HEK293T (cell line): ENCODE results near the gene CCSER1.

ENCODE experiments used
- CTCF ChIA-PET: fragments of 350-600 bp; formaldehyde crosslinking; extraction: SDS; loops from one replicate; lab custom pipeline; 2021; ENCODE audit warnings: antibody characterized with exemption, inconsistent platforms; lab: Yijun Ruan, JAX
- POLR2A ChIA-PET: fragments of 350-600 bp; formaldehyde crosslinking; extraction: SDS; loops from one replicate; lab custom pipeline; 2020; ENCODE audit warnings: antibody characterized with exemption, inconsistent platforms; lab: Yijun Ruan, JAX
- DNase-seq: peaks from one replicate; pipeline ENCODE4 v3.0.0; 2012; ENCODE audit warnings: mixed read lengths; ENCODE audit errors: extremely low spot score
- ARNT ChIP-seq: fragments of 450-650 bp; IDR thresholded peaks from 2 replicates; pipeline ENCODE4 v1.6.1; 2017; ENCODE audit warnings: mild to moderate bottlenecking
- BHLHE40 ChIP-seq: fragments of 450-650 bp; IDR thresholded peaks from 2 replicates; pipeline ENCODE4 v1.6.1; 2016; ENCODE audit warnings: mild to moderate bottlenecking, moderate library complexity, borderline replicate concordance
- CTBP1 ChIP-seq: fragments of 450-650 bp; IDR thresholded peaks from 2 replicates; pipeline ENCODE4 v1.6.1; 2016; ENCODE audit warnings: borderline replicate concordance
- ELF4 ChIP-seq: fragments of 450-650 bp; IDR thresholded peaks from 2 replicates; pipeline ENCODE4 v1.6.1; 2017; ENCODE audit warnings: antibody characterized with exemption
- FOXA1 ChIP-seq: fragments of 450-650 bp; IDR thresholded peaks from 2 replicates; pipeline ENCODE4 v1.6.1; 2016; ENCODE audit warnings: mild to moderate bottlenecking
- FOXK2 ChIP-seq: fragments of 450-650 bp; IDR thresholded peaks from 2 replicates; pipeline ENCODE4 v1.6.1; 2016; ENCODE audit warnings: mild to moderate bottlenecking
- FOXM1 ChIP-seq: fragments of 450-650 bp; IDR thresholded peaks from 2 replicates; pipeline ENCODE4 v1.6.1; 2017; ENCODE audit warnings: mild to moderate bottlenecking, borderline replicate concordance
- HDGF ChIP-seq: fragments of 450-650 bp; IDR thresholded peaks from 2 replicates; pipeline ENCODE4 v1.6.1; 2017; ENCODE audit warnings: antibody characterized with exemption, borderline replicate concordance
- L3MBTL2 ChIP-seq: fragments of 450-650 bp; conservative IDR thresholded peaks from 2 replicates; pipeline ENCODE4 v1.6.1; 2016; ENCODE audit warnings: mild to moderate bottlenecking
- LEF1 ChIP-seq: fragments of 450-650 bp; IDR thresholded peaks from 2 replicates; pipeline ENCODE4 v1.6.1; 2017; ENCODE audit warnings: mild to moderate bottlenecking, borderline replicate concordance
- NFRKB ChIP-seq: fragments of 450-650 bp; IDR thresholded peaks from 2 replicates; pipeline ENCODE4 v1.6.1; 2016; ENCODE audit warnings: mild to moderate bottlenecking, moderate library complexity
- SP1 ChIP-seq: fragments of 450-650 bp; IDR thresholded peaks from 2 replicates; pipeline ENCODE4 v1.6.1; 2017
- SUZ12 ChIP-seq: fragments of 450-650 bp; IDR thresholded peaks from 2 replicates; pipeline ENCODE4 v1.6.1; 2016; ENCODE audit warnings: mild to moderate bottlenecking
- TARDBP ChIP-seq: fragments of 450-650 bp; IDR thresholded peaks from 2 replicates; pipeline ENCODE4 v1.6.1; 2016
- ZNF384 ChIP-seq: fragments of 450-650 bp; IDR thresholded peaks from 2 replicates; pipeline ENCODE4 v1.6.1; 2016
- TF ChIP-seq, protein P1 (sequence below): fragments of 450-650 bp; IDR thresholded peaks from 2 replicates; pipeline ENCODE4 v1.6.1; 2016

CCSER1 gene

DNA sequence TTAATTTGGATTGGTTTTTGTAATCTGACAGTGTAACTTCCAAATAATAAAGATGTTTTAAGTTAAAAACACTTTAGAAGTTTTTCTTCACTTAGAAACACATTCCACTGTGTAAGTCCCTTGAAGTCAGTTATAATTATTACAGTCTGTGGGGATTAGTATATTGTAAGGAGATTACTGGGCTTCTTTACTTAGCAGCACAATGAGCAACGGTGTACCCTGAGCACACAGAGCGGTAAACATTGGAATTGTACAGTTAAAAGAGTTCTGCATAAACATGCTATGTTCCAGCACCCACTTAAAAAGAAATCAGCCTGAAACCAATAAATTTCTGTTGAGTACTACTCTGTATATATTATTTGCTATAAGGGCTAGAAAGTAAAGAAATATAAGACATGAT lies 44.3 kb downstream of the CCSER1 start:
- ChIA-PET POLR2A (no interaction called here), CTCF (no interaction called here)
- DNase-seq: no peak
- no peak for TF ChIP-seq ZNF384
- no peak for TF ChIP-seq CTBP1
- no peak for TF ChIP-seq SP1
- TF ChIP-seq FOXK2: no peak
- no peak for TF ChIP-seq TARDBP
- TF ChIP-seq, protein P1, sequence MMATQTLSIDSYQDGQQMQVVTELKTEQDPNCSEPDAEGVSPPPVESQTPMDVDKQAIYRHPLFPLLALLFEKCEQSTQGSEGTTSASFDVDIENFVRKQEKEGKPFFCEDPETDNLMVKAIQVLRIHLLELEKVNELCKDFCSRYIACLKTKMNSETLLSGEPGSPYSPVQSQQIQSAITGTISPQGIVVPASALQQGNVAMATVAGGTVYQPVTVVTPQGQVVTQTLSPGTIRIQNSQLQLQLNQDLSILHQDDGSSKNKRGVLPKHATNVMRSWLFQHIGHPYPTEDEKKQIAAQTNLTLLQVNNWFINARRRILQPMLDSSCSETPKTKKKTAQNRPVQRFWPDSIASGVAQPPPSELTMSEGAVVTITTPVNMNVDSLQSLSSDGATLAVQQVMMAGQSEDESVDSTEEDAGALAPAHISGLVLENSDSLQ: no peak
- TF ChIP-seq NFRKB: no peak
- no peak for TF ChIP-seq SUZ12
- no peak for TF ChIP-seq LEF1
- no peak for TF ChIP-seq FOXA1
- no peak for TF ChIP-seq ELF4
- no peak for TF ChIP-seq HDGF
- TF ChIP-seq BHLHE40: no peak
- TF ChIP-seq L3MBTL2: no peak
- TF ChIP-seq FOXM1: no peak
- TF ChIP-seq ARNT: no peak

DNA sequence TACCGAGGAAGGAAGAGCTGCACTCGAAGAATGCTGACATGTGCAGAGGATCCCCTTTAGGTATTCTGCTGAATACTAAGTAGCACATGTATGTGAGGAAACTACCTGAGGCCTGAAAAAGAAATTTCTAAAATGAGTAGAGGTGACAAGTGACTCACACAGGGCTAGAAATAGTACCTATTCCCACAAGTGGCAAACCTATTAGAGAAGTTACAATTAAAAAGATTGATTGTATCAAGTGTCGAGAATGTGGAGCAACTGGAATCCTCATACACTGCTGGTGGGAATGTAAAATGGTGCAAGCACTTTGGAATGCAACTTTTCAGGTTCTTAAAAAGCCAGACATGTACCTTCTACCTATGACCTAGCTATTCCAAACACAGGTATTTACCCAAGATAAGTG lies 47.4 kb downstream of the CCSER1 start:
- ChIA-PET CTCF (no interaction called here), POLR2A (no interaction called here)
- DNase-seq: no peak
- no peak for TF ChIP-seq FOXA1
- no peak for TF ChIP-seq TARDBP
- TF ChIP-seq FOXM1: no peak
- TF ChIP-seq ARNT: no peak
- TF ChIP-seq NFRKB: no peak
- TF ChIP-seq LEF1: no peak
- TF ChIP-seq ELF4: no peak
- no peak for TF ChIP-seq CTBP1
- no peak for TF ChIP-seq SUZ12
- TF ChIP-seq HDGF: no peak
- no peak for TF ChIP-seq L3MBTL2
- TF ChIP-seq, protein P1: no peak
- TF ChIP-seq SP1: no peak
- no peak for TF ChIP-seq FOXK2
- no peak for TF ChIP-seq ZNF384
- TF ChIP-seq BHLHE40: no peak

DNA sequence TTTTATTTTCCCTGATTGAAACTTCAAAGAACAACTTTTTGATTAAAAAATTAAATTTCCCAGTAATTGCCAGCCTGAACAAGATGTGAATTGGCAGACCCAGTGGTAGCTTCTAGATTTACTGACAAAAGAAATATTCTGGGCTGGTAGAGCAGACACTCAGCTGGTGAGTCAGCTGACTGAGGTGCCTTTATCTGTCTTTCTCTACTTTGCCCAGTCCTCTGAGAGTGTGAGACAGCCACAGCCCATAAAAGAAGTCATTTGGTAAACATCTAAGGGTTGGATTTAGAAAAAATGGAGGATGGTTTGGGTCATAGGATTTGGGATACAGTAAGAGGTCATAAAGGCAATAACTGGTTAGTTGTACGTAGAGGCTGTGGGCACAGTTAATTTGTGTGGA lies 54.5 kb downstream of the CCSER1 start:
- CTCF ChIA-PET: no interaction called here
- DNase-seq: peak; percentile 9
- POLR2A ChIA-PET: no interaction called here
- TF ChIP-seq, protein P1: no peak
- TF ChIP-seq SUZ12 (no peak), LEF1 (no peak), FOXM1 (no peak), ZNF384 (no peak), NFRKB (no peak), ARNT (no peak), L3MBTL2 (no peak), HDGF (no peak)

DNA sequence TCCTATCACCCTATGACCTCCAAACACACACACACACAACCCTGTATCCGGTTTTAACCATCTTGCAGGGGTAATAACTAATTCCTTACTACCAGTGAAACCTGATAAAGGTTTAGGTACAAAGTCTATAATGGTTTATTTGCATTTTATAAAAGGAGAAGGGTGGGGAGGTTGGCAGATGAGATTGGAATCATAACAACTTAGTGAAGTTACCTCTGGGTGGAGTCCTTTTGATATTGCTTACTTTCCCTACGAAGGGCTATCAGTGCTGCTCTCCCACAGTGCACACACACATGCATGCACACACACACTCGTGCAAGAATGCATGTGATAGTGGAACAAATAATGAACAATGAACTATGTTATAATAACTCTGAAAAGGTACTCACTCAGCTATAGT lies 56.1 kb downstream of the CCSER1 start:
- ChIA-PET POLR2A (no interaction called here), CTCF (no interaction called here)
- TF ChIP-seq CTBP1 (no peak), LEF1 (no peak), NFRKB (no peak), SUZ12 (no peak), HDGF (no peak), ZNF384 (no peak), FOXA1 (no peak), ELF4 (no peak), BHLHE40 (no peak), L3MBTL2 (no peak), TARDBP (no peak), ARNT (no peak), FOXK2 (no peak)
- no peak for DNase-seq

DNA sequence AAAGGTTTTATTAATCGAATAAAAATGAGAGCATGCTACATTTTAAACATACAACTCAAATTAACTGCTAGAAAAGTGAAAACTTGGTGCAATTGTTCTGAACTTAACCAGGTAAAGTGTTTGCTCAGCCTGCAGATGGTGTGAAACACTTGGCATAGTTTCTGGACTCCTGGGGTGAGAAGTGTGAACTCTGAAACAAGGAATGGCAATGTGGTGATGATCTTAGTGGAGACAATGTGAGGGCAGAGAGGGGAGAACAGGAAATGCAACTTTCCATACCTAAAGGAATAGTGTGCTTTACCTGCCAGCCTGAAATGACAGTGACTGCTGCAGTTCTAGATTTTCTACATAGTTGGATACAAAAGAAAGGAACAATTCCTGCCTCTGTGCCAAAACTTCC lies 57.4 kb downstream of the CCSER1 start:
- no peak for DNase-seq
- POLR2A ChIA-PET: no interaction called here
- TF ChIP-seq LEF1 (no peak), FOXA1 (no peak), FOXK2 (no peak), ELF4 (no peak), SUZ12 (no peak), HDGF (no peak), BHLHE40 (no peak), L3MBTL2 (no peak), NFRKB (no peak), TARDBP (no peak), ZNF384 (no peak), CTBP1 (no peak)
- TF ChIP-seq, protein P1: no peak
- CTCF ChIA-PET: no interaction called here

DNA sequence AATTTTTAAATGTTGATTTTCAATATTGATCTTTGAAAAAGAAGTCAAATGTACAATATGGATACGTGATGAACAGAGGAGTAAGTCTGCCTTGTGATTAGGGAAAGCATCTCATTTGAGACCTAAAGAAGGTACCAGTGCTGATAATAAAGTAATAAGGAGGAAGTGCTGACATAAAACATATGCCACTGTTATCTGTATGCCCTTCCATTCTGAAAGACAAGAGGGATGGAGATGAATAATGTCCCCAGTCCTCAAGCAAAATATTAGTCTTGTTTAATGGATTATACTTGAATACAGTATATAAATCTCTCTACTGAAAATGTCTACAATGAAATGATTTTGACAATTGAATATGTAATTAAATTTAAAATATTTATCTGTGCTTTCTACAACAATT lies 58.2 kb downstream of the CCSER1 start:
- CTCF ChIA-PET: no interaction called here
- POLR2A ChIA-PET: no interaction called here
- DNase-seq: no peak
- TF ChIP-seq FOXA1 (no peak), TARDBP (no peak), BHLHE40 (no peak)
